ENCODE results near the gene PDXK.

DNA sequence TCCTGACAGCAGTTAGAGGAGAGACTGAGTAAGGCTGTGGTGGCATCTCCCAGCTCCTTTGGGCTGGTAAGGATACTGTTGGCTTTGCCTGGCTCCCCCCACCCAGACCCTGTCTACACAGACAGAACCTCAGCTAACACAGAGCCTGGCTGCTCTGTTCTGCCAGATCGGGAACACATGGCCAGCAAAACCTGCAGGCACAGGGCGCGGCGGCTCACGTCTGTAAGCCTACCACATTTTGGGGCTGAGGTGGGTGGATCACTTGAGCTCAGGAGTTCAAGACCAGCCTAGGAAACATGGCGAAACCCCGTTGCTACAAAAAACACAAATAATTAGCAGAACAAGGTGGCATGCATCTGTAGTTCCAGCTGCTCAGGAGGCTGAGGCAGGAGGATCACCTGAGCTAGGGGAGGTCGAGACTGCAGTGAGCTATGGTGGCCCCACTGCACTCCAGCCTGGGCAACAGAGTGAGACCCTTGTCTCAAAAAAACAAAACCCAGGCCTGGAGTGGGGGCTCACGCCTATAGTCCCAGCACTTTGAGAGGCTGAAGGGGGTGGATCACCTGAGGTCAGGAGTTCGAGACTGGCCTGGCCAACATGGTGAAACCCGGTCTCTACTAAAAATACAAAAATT, 50.5 kb downstream of the PDXK start:
- TF ChIP-seq POLR2AphosphoS5 (IDR thresholded peaks at IDR 0.05) (no peak), CTCF (IDR thresholded peaks at IDR 0.05) (no peak)

All from sigmoid colon (tissue), 4 donors.